ENCODE measurements around the gene CADPS. TPM values are rescaled to one million over a fixed set of nuclear protein-coding genes. Genes with fewer than 3 reads are reported as not detected.

CADPS gene
- total RNA-seq, 3 donors from 2014 or later (not counting 1 experiment from before 2014, with no cell fraction given) = not detected

DNA sequence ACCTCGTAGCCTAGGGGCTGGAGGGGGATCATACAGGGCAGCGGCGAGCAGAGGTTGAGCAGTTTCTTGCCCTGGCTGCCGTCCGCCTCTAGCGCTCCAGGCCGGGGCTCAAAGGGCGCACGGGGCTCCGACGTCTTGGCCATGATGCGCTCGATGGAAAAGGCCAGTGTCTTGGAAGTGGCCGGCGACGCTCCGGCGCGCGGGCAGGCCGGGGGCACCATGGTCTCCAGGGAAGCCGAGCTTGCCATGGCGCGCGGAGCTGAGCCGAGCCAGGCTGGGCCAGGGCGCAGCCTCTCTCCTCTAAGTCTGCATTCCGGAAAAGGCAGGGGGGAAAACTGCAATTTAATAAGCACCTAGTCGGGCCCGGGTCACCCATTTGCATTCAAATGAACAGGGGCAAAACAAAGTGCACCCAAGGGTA is 502.6 kb downstream of the CADPS start:
- no peak overlapping the region for H3K27ac ChIP-seq (ENCODE audit: low read length)
- no peaks in the 10 kb centered on the region for H3K4me1 Mint-ChIP-seq
- ATAC-seq = no peak
- peaks cover 6% of the 10 kb centered on the region for H3K9me3 ChIP-seq (ENCODE audit: control insufficient read depth, insufficient read depth, low read length)
- H3K36me3 ChIP-seq (ENCODE audit: control insufficient read depth, insufficient read depth, low read length) = no peaks in the 10 kb centered on the region
- H3K27me3 Mint-ChIP-seq (ENCODE audit: low read depth in 2 of 2) = peaks cover 65 to 68% of the 10 kb centered on the region in 2 donors
- peaks cover 46% of the 10 kb centered on the region for H3K27me3 ChIP-seq (ENCODE audit: control insufficient read depth, insufficient read depth, low read length)
- no peak overlapping the region for H3K27ac Mint-ChIP-seq
- no peak for DNase-seq
- no peaks in the 10 kb centered on the region for H3K4me1 ChIP-seq (ENCODE audit: control insufficient read depth, insufficient read depth, low read length)
- H3K36me3 Mint-ChIP-seq = peaks cover 7% of the 10 kb centered on the region
- no peak overlapping the region for H3K4me3 ChIP-seq (ENCODE audit: low read length)
- TF ChIP-seq, protein P1, sequence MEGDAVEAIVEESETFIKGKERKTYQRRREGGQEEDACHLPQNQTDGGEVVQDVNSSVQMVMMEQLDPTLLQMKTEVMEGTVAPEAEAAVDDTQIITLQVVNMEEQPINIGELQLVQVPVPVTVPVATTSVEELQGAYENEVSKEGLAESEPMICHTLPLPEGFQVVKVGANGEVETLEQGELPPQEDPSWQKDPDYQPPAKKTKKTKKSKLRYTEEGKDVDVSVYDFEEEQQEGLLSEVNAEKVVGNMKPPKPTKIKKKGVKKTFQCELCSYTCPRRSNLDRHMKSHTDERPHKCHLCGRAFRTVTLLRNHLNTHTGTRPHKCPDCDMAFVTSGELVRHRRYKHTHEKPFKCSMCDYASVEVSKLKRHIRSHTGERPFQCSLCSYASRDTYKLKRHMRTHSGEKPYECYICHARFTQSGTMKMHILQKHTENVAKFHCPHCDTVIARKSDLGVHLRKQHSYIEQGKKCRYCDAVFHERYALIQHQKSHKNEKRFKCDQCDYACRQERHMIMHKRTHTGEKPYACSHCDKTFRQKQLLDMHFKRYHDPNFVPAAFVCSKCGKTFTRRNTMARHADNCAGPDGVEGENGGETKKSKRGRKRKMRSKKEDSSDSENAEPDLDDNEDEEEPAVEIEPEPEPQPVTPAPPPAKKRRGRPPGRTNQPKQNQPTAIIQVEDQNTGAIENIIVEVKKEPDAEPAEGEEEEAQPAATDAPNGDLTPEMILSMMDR (IDR thresholded peaks at IDR 0.05) = no peak
- 5% methylated on average over 30 of the region's 30 CpGs for WGBS (ENCODE audit: insufficient coverage)
- peaks cover 0 to 2% of the 10 kb centered on the region in 2 donors for H3K9me3 Mint-ChIP-seq
- no peak overlapping the region for H3K4me3 Mint-ChIP-seq
- intact Hi-C loops (cut with micrococcal nuclease) = no loop called here

DNA sequence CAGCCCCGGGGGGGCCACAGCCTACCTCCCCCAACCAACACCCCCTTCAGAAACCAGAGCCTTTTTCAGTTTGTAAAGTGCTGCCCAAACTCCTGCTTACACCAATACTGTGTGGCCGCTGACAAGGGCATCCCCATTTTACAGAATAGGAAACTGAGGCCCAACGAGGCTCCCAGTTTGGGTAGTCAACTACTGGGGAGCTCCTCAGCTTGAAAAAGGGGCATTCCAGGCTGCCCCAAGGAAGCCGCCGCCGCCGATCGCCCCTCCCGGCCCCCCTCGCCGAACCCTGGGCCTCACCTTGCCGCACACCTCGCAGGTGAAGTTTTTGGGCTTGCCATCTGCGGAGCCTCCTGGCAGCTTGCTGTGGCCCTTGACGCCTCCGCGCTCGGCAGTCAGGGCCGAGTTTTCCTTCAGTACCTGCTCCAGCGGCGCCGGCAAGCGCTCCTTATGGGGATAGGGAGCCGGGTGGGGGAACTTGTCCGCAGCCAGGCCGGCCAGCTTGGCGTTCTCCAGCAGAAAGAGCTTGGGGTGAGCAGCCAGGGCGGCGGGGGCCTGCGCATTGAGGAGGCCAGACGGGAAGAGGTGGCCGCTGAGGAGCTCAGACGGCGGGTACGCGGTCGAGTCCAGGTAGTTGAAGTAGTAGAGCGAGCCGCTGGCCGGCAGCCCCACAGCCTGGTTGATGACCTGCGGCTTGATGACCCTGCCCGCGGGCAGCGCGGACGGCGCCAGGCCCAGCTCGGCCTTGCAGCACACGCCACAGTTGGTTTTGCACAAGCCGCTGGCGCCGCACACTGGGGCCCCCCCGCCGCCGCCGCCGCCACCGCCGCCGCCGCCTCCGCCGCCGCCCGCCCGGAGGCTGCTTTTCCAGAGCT is 503.3 kb downstream of the CADPS start:
- 6% methylated on average over 66 of the region's 66 CpGs for WGBS (ENCODE audit: insufficient coverage)
- no peak overlapping the region for H3K4me3 ChIP-seq (ENCODE audit: low read length)
- ATAC-seq = no peak
- no peak overlapping the region for H3K27ac ChIP-seq (ENCODE audit: low read length)
- peaks cover 7% of the 10 kb centered on the region for H3K36me3 Mint-ChIP-seq
- H3K4me1 Mint-ChIP-seq = no peaks in the 10 kb centered on the region
- intact Hi-C loops (cut with micrococcal nuclease) = no loop called here
- DNase-seq = no peak
- no peaks in the 10 kb centered on the region for H3K4me1 ChIP-seq (ENCODE audit: control insufficient read depth, insufficient read depth, low read length)
- H3K4me3 Mint-ChIP-seq = no peak overlapping the region
- peaks cover 6% of the 10 kb centered on the region for H3K9me3 ChIP-seq (ENCODE audit: control insufficient read depth, insufficient read depth, low read length)
- TF ChIP-seq, protein P1 (IDR thresholded peaks at IDR 0.05) = no peak
- H3K27me3 Mint-ChIP-seq (ENCODE audit: low read depth in 2 of 2) = peaks cover 72 to 73% of the 10 kb centered on the region in 2 donors
- H3K36me3 ChIP-seq (ENCODE audit: control insufficient read depth, insufficient read depth, low read length) = no peaks in the 10 kb centered on the region
- H3K27ac Mint-ChIP-seq = no peak overlapping the region
- peaks cover 0 to 2% of the 10 kb centered on the region in 2 donors for H3K9me3 Mint-ChIP-seq
- H3K27me3 ChIP-seq (ENCODE audit: control insufficient read depth, insufficient read depth, low read length) = peaks cover 43% of the 10 kb centered on the region

DNA sequence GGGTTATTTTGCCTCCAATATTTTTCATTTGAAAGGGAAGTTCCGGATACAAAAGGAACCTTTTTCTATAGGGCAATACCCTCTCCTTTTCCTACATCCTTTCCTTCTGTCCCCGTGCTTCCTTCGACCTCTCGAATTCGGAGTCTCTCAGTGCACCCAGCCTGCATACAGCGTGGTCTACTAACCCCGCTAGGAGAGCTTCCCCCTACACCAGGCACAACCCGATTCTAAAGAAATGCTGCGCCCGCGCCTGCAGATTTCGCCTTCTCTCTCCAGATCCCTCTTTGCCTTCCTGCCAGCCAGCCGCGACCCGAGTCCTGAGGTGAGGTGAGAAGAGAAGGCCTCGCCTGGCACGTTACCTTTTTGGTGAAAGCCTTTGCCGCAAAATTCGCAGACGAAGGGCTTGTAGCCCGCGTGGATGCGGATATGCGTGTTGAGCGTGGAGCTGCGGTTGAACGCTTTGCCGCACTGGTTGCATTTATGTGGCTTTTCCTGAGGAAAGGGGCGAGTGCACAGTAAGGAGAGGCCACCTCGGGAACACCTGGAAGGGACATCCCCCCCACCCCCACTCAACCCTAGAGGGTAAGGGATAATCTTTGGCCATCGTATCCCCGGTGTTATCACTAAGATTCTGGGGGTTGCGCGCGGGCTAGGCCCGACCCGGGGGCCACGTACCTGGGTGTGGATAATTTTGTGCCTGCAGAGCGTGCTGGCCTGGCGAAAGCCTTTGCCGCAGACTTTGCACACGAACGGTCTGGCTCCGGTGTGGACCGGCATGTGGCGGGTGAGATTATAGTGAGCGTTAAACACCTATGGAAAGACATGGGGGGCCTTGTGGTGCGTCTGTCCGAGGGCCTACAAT is 504.1 kb downstream of the CADPS start:
- intact Hi-C loops (cut with micrococcal nuclease) = no loop called here
- Histone ChIP-seq H3K27ac (ENCODE audit: low read length) (no peak overlapping the region), H3K9me3 (ENCODE audit: control insufficient read depth, insufficient read depth, low read length) (peaks cover 6% of the 10 kb centered on the region), H3K36me3 (ENCODE audit: control insufficient read depth, insufficient read depth, low read length) (no peaks in the 10 kb centered on the region), H3K27me3 (ENCODE audit: control insufficient read depth, insufficient read depth, low read length) (peaks cover 38% of the 10 kb centered on the region), H3K4me3 (ENCODE audit: low read length) (no peak overlapping the region), H3K4me1 (ENCODE audit: control insufficient read depth, insufficient read depth, low read length) (no peaks in the 10 kb centered on the region)
- Mint-ChIP-seq H3K27me3 (ENCODE audit: low read depth in 2 of 2) (peaks cover 70 to 77% of the 10 kb centered on the region in 2 donors), H3K4me1 (no peaks in the 10 kb centered on the region), H3K36me3 (peaks cover 4% of the 10 kb centered on the region), H3K27ac (no peak overlapping the region), H3K4me3 (no peak overlapping the region), H3K9me3 (peaks cover 0 to under 1% of the 10 kb centered on the region in 2 donors)
- DNase-seq = no peak
- TF ChIP-seq, protein P1 (IDR thresholded peaks at IDR 0.05) = no peak
- no peak for ATAC-seq
- WGBS (ENCODE audit: insufficient coverage) = 12% methylated on average over 44 of the region's 49 CpGs

Measured in natural killer cell (primary cell).